SKM-1 (cell line): ENCODE results near the gene ZNF554.

Experiments
- DNase-seq: peaks from one replicate; lab custom pipeline; 2025; ENCODE audit not compliant: unreplicated experiment; lab: John Stamatoyannopoulos, UW

Gene ZNF554

GRCh38 chr19:2824129-2824528, 4.5 kb downstream of the ZNF554 start:
- DNase-seq: no peak

GRCh38 chr19:2827022-2827421, 7.4 kb downstream of the ZNF554 start:
- DNase-seq: no peak

DNA sequence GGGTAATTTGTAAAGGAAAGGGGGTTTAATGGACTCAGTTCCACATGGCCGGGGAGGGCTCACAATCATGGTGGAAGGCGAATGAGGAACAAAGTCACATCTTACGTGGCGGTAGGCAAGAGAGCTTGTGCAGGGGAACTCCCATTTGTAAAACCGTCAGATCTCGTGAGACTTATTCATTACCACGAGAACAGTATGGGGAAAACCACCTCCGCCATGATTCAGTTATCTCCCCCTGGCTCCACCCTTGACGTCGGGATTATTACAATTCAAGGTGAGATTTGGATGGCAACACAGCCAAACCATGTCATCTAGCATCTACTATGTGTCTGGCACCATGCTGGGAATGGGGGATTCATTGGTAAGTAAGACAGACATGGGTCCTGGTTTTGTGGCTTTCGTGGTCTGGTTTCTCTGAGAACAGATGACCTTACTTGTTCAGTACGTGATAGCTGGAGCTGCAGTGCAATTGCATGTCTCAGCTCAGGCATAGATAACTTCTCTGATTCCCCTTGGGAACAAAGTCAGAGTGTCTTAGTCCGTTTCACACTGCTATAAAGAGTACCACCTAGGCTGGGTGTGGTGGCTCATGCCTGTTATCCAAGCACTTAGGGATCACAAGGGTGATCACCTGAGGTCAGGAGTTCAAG, 8.3 kb downstream of the ZNF554 start:
- DNase-seq: no peak

- no peak for DNase-seq
Observed at GRCh38 chr19:2834294-2834871, 14.7 kb downstream of the ZNF554 start.

DNA sequence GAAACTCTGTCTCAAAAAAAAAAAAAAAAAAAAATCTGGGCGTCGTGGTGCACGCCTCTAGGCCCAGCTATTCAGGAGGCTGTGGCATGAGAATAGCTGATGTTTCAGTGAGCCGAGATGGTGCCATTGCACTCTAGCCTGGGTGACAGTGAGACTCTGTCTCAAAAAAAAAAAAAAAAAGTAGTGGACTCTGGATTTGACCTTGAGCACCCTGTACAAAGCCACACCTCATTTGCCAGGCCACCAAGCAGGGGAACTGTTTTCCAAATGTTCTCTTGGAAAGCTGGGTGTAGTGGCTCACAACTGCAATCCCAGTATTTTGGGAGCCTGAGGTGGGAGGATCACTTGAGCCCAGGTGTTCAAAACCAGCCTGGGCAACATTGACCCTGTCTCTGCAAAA, 17.8 kb downstream of the ZNF554 start:
- DNase-seq: no peak

GRCh38 chr19:2840794-2841791, 21.4 kb downstream of the ZNF554 start, which contains the start of gene ZNF555:
ZNF555 (plus strand) TSS chr19:2841475; CDS start chr19:2841573, 98 bp downstream.
- DNase-seq: peak; percentile 99

DNA sequence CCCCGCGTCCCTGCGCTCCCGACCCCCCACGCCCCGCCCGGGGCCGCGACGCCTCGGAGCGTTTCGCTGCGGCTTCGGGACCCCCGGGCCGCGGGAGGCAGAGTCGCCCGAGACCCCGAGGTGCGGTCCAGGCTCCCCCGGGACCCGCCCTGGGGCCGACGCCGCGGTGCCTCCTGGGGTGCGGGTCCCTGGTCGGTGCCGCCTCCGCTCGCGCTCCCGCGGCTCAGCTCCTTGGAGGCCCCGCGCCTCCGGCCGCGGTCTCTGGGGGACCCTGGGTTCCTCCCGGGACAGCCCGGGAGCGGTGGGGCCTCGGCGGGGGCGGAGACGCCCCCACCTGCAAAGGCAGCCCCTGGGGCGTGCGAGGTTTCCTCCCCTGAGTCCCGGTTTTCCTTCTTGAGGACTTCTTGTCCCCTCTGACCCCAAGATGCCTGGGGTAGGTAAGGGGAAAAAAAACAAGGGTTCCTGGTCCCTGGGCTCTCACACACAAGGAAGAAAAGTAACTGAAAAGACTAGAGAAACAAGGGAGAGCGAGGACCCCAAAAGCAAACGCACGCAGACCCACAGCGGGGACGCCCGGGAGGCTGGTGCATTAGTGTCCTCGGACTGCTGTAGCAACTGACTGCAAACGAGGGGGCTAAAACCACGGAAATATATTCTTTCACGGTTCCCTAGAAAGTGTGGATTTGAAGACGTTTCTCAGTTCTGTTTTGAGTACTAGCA, 22.3 kb downstream of the ZNF554 start:
- DNase-seq: no peak

- no peak for DNase-seq
Observed at GRCh38 chr19:2845107-2845506, 25.4 kb downstream of the ZNF554 start.

GRCh38 chr19:2846180-2846894, 26.7 kb downstream of the ZNF554 start:
- DNase-seq: no peak

DNA sequence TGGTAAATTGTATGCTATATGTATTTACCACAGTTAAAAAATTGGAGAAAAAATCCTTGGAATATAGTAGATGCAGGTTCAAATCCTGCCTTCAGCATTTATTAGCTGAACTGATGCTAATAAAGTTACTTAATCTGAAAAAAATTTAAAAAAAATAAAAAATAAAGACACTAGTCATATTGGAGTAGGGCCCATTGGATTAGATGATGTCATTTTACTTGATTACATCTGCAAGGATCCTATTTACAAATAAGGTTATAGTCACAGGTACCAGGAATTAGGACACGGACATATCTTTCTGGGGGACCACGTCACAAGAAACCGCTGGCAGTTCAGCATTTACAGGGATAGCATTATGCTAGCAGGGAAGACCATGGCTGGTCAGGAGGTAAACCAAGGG, 27.8 kb downstream of the ZNF554 start:
- DNase-seq: no peak

DNA sequence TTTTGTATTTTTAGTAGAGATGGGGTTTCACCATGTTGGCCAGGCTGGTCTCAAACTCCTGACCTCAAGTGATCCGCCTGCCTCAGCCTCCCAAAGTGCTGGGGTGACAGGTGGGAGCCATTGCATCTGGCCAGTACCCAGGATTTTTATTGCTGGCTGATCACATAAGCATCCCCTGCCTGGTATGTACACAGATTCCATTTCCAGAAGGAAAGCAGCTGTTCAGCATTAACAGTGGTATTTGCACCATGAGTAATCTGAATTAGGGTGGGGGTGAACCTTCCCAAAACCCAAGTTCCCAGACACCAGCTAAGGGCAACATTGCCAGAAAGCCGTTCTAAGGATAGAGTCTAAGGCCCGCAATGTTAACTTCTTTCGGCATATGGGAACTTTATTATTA, 28.9 kb downstream of the ZNF554 start:
- no peak for DNase-seq

GRCh38 chr19:2850256-2850925, 30.7 kb downstream of the ZNF554 start:
- DNase-seq: no peak

GRCh38 chr19:2852598-2852997, 32.9 kb downstream of the ZNF554 start:
- DNase-seq: no peak

DNA sequence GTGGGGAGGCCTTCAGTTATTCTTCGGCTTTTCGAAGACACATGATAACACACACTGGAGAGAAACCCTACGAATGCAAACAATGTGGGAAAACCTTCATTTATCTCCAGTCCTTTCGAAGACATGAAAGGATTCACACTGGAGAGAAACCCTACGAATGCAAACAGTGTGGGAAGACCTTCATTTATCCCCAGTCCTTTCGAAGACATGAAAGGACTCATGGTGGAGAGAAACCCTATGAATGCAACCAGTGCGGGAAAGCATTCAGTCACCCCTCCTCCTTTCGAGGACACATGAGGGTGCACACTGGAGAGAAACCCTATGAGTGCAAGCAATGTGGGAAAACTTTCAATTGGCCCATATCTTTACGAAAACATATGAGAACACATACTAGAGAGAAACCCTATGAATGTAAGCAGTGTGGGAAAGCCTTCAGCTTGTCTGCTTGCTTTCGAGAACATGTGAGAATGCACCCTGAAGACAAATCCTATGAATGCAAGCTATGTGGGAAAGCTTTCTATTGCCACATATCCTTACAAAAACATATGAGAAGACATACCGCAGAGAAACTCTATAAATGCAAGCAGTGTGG, 33.4 kb downstream of the ZNF554 start:
- no peak for DNase-seq

GRCh38 chr19:2854849-2855248, 35.2 kb downstream of the ZNF554 start:
- no peak for DNase-seq

GRCh38 chr19:2856457-2857050, 36.9 kb downstream of the ZNF554 start:
- DNase-seq: no peak

DNA sequence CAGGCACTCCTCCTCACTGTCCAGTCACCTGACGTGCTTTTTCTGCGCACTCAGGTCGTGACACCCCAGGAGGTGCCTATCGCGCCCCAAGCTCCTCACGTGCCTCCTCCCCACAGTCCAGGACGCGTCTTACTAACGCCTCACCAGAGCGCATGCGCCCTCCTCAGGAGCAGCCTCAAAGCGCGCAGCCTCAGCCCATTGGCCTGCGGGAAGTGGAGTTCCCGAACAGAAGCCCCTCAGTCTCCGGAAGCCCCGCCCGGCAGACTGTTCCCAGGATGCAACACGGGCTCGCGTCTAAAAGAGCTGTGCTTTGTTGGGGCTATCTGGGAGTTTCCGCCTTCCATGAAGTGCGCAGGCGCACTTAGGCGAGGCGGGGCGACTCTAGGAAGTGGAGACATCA, 39.2 kb downstream of the ZNF554 start:
- no peak for DNase-seq

GRCh38 chr19:2863816-2864215, 44.1 kb downstream of the ZNF554 start:
- DNase-seq: no peak
